C4-2B (cell line): ENCODE measurements around the gene ABHD16B.
"Not testable (repeated sequence)": the region's sequence is repeated elsewhere in the genome, so short reads cannot be mapped to it uniquely, and the experiment has no call there.

ENCODE experiments used
- H3K27ac ChIP-seq: fragments of 450-650 bp; 2 replicates; pipeline ENCODE4 v1.5.1; 2017
- ZFX ChIP-seq: fragments of 450-650 bp; IDR thresholded peaks from 2 replicates; pipeline ENCODE4 v1.6.1; 2017
- TF ChIP-seq, protein P1 (sequence below): fragments of 450-650 bp; conservative IDR thresholded peaks from 2 replicates; pipeline ENCODE4 v1.5.1; 2017; ENCODE audit warnings: mild to moderate bottlenecking

ABHD16B gene

DNA sequence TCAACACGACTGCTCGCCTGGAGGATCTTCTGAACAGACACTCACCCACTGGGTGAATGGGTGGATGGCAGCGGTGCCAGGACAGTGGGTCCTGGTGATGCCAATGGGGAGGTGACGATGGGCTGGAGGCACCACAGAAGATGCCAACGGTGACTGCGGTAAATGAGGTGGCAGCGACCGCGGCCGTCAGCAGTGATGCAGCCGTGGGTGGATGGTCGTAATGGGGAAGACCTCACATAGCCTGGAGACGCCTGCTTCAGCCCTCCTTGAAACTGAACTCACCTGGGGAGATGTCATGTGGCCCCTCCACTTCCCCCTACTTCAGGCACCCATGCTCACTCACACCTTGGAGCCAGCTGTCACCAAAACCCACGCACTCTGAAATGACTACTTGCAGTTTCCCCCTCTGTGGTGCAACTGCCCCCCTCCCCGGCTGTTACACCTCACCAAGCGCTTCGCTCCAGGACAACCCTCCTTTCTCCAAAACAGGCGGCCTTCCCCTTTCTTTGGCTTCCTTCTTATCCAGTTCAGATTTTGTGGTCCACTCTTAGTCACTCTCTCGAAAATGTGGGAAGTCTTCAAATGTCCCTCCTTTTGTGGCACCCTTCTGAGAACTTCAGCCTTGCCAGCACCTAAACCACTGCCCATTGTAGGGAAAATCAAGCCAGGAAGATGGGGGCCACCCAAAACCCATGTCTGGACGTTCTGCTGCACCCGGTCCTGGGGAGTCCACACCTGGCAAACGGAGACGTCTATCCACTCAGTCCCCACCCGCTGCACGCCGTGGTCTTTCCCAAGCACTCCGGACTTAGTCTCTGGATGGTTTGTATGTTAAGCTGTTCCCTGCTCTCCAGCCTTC lies 10.4 kb upstream of the ABHD16B start:
- TF ChIP-seq, protein P1, sequence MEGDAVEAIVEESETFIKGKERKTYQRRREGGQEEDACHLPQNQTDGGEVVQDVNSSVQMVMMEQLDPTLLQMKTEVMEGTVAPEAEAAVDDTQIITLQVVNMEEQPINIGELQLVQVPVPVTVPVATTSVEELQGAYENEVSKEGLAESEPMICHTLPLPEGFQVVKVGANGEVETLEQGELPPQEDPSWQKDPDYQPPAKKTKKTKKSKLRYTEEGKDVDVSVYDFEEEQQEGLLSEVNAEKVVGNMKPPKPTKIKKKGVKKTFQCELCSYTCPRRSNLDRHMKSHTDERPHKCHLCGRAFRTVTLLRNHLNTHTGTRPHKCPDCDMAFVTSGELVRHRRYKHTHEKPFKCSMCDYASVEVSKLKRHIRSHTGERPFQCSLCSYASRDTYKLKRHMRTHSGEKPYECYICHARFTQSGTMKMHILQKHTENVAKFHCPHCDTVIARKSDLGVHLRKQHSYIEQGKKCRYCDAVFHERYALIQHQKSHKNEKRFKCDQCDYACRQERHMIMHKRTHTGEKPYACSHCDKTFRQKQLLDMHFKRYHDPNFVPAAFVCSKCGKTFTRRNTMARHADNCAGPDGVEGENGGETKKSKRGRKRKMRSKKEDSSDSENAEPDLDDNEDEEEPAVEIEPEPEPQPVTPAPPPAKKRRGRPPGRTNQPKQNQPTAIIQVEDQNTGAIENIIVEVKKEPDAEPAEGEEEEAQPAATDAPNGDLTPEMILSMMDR: no peak
- TF ChIP-seq ZFX: no peak

DNA sequence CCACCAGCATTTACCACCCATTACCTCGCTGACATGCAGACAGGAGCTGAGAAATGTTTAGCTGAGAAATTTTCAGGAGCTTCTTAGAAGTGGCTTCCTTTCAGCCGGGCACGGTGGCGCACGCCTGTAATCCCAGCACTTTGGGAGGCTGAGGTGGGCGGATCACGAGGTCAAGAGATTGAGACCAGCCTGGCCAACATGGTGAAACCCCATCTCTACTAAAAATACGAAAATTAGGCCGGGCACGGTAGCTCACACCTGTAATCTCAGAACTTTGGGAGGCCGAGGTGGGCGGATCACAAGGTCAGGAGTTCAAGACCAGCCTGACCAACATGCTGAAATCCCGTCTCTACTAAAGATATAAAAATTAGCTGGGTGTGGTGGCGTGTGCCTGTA lies 9.8 kb upstream of the ABHD16B start:
- not testable (repeated sequence) for H3K27ac ChIP-seq

More for the DNA sequence above, 10.4 kb upstream of the ABHD16B start:
- H3K27ac ChIP-seq: no peak overlapping the region

DNA sequence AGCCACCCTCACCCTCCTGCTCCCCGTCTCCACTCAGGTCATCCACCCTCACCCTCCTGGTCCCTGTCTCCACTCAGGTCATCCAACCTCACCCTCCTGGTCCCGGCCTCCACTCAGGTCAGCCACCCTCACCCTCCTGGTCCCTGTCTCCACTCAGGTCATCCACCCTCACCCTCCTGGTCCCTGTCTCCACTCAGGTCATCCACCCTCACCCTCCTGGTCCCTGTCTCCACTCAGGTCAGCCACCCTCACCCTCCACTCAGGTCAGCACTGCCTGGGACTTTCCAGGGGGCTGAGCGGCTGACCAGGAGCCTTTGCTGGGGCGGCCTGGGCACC lies 7.6 kb upstream of the ABHD16B start:
- not testable (repeated sequence) for H3K27ac ChIP-seq

DNA sequence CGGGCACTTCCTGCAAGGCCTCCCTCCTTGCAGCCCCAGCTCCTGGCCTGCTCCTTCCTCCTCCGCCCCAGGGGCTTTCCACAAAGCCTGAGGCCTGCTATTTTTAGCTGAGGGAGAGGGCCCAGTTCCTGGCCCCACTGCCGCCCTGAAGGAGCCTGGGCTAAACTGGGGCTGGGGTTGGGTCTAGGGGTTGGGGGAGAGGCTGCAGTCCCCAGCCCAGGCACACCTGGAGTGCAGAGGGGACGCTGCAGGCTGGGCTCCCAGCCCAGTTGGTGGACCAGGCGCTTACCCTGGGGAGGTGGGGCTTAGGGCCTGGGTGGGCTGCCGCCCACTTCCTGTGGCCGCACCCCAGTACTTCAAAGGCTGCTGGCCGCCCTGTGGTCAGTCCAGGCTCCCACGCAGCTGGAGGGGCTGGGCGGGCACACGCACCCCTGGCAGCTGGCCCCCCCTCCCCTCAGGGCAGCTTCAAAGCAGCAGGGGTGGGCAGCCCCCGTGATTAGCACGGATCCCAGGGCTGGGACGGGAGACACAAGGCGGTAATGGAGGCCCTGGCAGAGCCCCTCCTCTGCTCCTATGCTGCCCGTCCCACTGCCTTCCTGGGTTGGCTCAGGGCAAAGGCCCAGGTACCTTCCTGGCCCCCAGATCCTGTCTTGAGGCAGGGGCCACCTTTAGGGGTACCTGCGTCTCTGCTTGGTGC lies 7.1 kb upstream of the ABHD16B start:
- no peak overlapping the region for H3K27ac ChIP-seq
- TF ChIP-seq ZFX: no peak
- TF ChIP-seq, protein P1: no peak

DNA sequence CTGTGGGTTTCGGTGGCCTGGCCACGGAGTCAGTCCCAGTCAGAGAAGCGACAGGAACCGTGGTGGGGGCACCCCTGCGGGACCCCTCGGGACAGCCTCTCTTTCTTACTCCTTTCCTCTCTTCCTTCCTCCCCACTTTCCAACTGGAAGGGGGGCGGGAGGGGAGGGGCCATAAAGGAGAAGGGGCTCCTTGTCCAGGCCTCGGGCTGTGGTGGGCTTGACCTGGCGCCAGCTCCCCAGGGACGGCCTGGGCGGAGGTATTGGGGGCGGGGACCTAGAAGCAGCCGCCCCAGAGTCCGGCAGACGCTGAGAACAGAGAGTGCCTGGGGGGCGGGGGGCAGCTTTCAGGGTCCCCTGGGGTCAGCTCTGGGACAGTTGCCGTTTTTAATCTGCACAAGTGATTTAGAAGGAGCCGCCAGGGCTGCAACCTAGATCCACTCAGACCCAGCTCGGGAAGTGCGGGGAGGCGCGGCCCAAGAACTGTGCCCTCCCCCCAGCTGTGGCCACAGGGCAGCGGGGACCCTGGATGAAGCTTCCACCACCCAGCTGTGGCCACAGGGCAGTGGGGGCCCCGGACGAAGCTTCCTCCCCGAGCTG lies 6.4 kb upstream of the ABHD16B start:
- H3K27ac ChIP-seq: no peak overlapping the region
- TF ChIP-seq ZFX: no peak
- TF ChIP-seq, protein P1: no peak

DNA sequence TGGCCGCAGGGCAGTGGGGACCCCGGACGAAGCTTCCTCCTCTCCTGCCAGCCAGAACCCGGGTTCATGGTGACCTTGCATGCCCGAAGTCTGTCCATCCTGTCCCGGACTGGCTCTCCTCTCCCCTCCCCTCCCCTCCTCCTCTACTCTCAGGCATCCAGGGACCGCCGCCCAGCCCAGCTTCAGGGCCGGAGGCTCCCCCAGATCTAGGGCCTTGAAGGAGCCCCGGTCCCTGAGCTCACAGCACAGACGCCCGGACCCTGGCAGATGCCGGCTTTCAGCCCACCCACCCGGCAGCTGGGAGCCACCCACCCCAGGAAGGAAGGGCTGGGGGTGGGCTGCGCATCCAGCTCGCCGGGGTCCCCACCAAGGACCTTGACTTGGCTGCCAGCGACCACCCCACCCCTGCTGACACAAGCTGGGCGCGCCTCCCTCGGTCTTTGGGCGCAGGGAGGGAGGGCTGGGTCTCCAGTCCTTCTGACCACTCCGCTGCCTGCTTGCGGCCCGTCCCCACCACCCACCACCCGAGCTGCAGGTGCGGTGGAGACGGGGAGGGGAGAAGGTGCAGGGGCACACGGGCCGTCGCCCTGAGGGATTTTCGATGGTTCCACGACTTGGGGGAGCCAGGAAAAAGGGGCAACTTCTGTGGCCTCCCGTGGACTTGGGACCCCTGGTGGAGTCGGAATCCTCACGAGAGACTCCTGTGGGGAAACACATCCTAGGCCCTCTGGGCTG lies 5.8 kb upstream of the ABHD16B start:
- H3K27ac ChIP-seq: no peak overlapping the region
- TF ChIP-seq ZFX: no peak

DNA sequence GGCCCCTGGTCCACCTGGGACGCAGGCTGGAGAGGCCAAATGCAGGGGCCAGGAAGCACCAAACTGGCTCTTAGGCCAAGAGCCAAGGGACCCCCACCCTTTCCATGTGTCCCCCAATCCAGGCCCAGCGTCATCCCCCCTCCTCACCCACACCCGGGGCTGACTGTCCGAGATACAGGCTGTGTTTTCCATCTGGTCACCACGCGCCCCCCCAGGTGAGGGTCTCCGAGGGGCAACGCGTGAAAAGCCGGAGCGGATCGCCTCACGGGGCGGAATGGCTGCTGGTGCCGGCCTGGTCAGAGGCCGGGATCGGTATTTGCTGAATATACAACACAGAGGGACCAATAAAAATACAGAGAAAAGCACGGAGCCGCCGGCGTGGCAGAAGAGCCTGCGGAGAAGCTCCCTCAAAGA lies 5.2 kb upstream of the ABHD16B start:
- TF ChIP-seq ZFX: no peak
- TF ChIP-seq, protein P1: no peak
- no peak overlapping the region for H3K27ac ChIP-seq

DNA sequence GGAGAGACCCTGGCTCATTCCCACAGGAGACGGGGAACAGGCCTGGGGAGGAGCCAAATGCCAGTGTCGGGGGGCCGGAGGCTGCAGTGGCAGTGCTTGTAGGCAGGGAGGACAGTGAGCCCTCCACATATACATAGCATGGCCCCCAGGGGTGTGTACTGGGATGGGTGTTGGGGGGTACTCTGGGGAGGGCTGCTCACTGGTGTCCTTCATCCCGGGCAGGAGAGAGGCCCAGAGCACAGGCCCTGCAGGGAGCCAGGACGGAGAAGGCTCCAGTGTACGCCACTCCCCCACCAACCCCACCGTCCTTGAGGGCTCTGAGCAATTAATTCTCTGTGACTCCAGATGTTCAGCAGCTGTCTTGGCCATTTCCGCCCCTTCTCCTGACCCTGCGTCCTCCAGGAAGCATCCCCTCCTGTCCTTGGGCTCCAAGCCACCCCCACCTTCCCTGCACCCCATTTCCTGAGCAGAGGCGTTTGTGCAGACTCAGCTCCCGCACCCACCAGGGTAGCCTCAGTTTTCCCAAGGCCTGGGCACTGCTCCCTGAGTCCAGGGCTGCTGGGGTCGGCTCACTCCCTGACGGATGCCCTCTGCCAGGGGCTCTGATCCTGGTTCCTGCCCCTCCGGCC lies 3.4 kb upstream of the ABHD16B start:
- TF ChIP-seq ZFX: no peak
- TF ChIP-seq, protein P1: no peak
- H3K27ac ChIP-seq: no peak overlapping the region
